H9 (cell line): ENCODE results near the gene ELP6. TPM values are rescaled to one million over a fixed set of nuclear protein-coding genes. Genes with fewer than 3 reads are reported as not detected.

Source experiments
- DNase-seq: peaks from one replicate; pipeline ENCODE4 v3.0.0-alpha.2; 2017
- H2AFZ ChIP-seq: one replicate; pipeline ENCODE4 v1.6.1; 2013; ENCODE audit warnings: mild to moderate bottlenecking, low read length, control low read depth, moderate library complexity
- H2AK5ac ChIP-seq: 2 replicates; pipeline ENCODE4 v1.6.1; 2013; ENCODE audit warnings: low read length, control low read depth, mixed read lengths; ENCODE audit not compliant: insufficient read length
- H2BK120ac ChIP-seq: one replicate; pipeline ENCODE4 v1.6.1; 2013; ENCODE audit warnings: low read depth, mild to moderate bottlenecking, low read length, control low read depth, inconsistent platforms; ENCODE audit not compliant: poor library complexity, severe bottlenecking
- H2BK12ac ChIP-seq: 2 replicates; pipeline ENCODE4 v1.6.1; 2013; ENCODE audit warnings: low read length, control low read depth, mixed read lengths, low read depth; ENCODE audit not compliant: insufficient read length
- H2BK15ac ChIP-seq: 2 replicates; pipeline ENCODE4 v1.6.1; 2013; ENCODE audit warnings: low read depth, low read length, control low read depth
- H2BK20ac ChIP-seq: one replicate; pipeline ENCODE4 v1.6.1; 2013; ENCODE audit warnings: low read depth, mild to moderate bottlenecking, low read length, control low read depth, inconsistent platforms; ENCODE audit not compliant: poor library complexity, severe bottlenecking
- H2BK5ac ChIP-seq: 2 replicates; pipeline ENCODE4 v1.6.1; 2013; ENCODE audit warnings: low read length, control low read depth, mixed read lengths; ENCODE audit not compliant: insufficient read length
- H3K14ac ChIP-seq: 2 replicates; pipeline ENCODE4 v1.6.1; 2013; ENCODE audit warnings: low read length, control low read depth; ENCODE audit not compliant: insufficient read depth
- H3K18ac ChIP-seq: 2 replicates; pipeline ENCODE4 v1.6.1; 2013; ENCODE audit warnings: low read depth, mild to moderate bottlenecking, mixed read lengths, low read length, control low read depth; ENCODE audit not compliant: insufficient read length
- H3K23ac ChIP-seq: 2 replicates; pipeline ENCODE4 v1.6.1; 2013; ENCODE audit warnings: low read length, control low read depth, mixed read lengths, low read depth; ENCODE audit not compliant: insufficient read length
- H3K23me2 ChIP-seq: 2 replicates; pipeline ENCODE4 v1.6.1; 2013; ENCODE audit warnings: low read depth, mild to moderate bottlenecking, mixed read lengths, low read length, control low read depth; ENCODE audit not compliant: insufficient read length, poor library complexity, severe bottlenecking
- H3K27ac ChIP-seq: 2 replicates; pipeline ENCODE4 v1.5.1; 2013; ENCODE audit warnings: low read length, control low read depth, mixed read lengths, low read depth; ENCODE audit not compliant: insufficient read length
- H3K27me3 ChIP-seq: 2 replicates; pipeline ENCODE4 v1.6.1; 2013; ENCODE audit warnings: low read length, control low read depth, inconsistent platforms; ENCODE audit not compliant: insufficient read depth
- H3K4ac ChIP-seq: 2 replicates; pipeline ENCODE4 v1.6.1; 2013; ENCODE audit warnings: low read depth, mild to moderate bottlenecking, control low read depth, inconsistent platforms, low read length, moderate library complexity
- H3K4me1 ChIP-seq: 2 replicates; pipeline ENCODE4 v1.6.1; 2013; ENCODE audit warnings: low read length, control low read depth, inconsistent platforms; ENCODE audit not compliant: insufficient read depth
- H3K4me2 ChIP-seq: 2 replicates; pipeline ENCODE4 v1.6.1; 2013; ENCODE audit warnings: low read length, control low read depth, mixed read lengths; ENCODE audit not compliant: insufficient read length, insufficient read depth
- H3K56ac ChIP-seq: 2 replicates; pipeline ENCODE4 v1.6.1; 2013; ENCODE audit warnings: low read depth, mild to moderate bottlenecking, mixed read lengths, low read length, control low read depth; ENCODE audit not compliant: insufficient read length
- H3K79me1 ChIP-seq: 2 replicates; pipeline ENCODE4 v1.6.1; 2013; ENCODE audit warnings: low read depth, mild to moderate bottlenecking, moderate library complexity, low read length, control low read depth, inconsistent platforms; ENCODE audit not compliant: insufficient read depth, poor library complexity, severe bottlenecking
- H3K79me2 ChIP-seq: 2 replicates; pipeline ENCODE4 v1.6.1; 2013; ENCODE audit warnings: low read length, control low read depth, inconsistent platforms; ENCODE audit not compliant: insufficient read depth
- H3K9ac ChIP-seq: 2 replicates; pipeline ENCODE4 v1.6.1; 2013; ENCODE audit warnings: low read length, control low read depth, mixed read lengths; ENCODE audit not compliant: insufficient read length; ENCODE audit errors: extremely low read depth
- H3K9me3 ChIP-seq: one replicate; pipeline ENCODE4 v1.6.1; 2013; ENCODE audit warnings: low read depth, low read length, inconsistent platforms; ENCODE audit not compliant: control insufficient read depth
- H3T11ph ChIP-seq: one replicate; pipeline ENCODE4 v1.6.1; 2013; ENCODE audit warnings: mild to moderate bottlenecking, low read length, control low read depth, inconsistent platforms
- H4K20me1 ChIP-seq: one replicate; pipeline ENCODE4 v1.6.1; 2013; ENCODE audit not compliant: control insufficient read depth, insufficient read length, insufficient read depth
- H4K5ac ChIP-seq: 2 replicates; pipeline ENCODE4 v1.6.1; 2013; ENCODE audit warnings: low read depth, mild to moderate bottlenecking, mixed read lengths, low read length, control low read depth; ENCODE audit not compliant: insufficient read length
- H4K8ac ChIP-seq: replicated peaks from 2 replicates; pipeline ENCODE4 v1.6.1; 2013; ENCODE audit warnings: low read length, control low read depth, mixed read lengths, low read depth; ENCODE audit not compliant: insufficient read length
- H4K91ac ChIP-seq: 2 replicates; pipeline ENCODE4 v1.6.1; 2013; ENCODE audit warnings: low read depth, mild to moderate bottlenecking, moderate library complexity, mixed read lengths, low read length, control low read depth; ENCODE audit not compliant: insufficient read length
- H3K27ac Mint-ChIP-seq, 3 experiments: 2 replicates in 2 of 3; 3 replicates in 1 of 3; pipeline ENCODE4 v1.8.0; 2020 to 2021; ENCODE audit warnings: mixed read lengths in 3 of 3, mild to moderate bottlenecking in 1 of 3, moderate library complexity in 1 of 3
- H3K27me3 Mint-ChIP-seq: 2 replicates; pipeline ENCODE4 v1.8.0; 2021; ENCODE audit warnings: low read depth, mild to moderate bottlenecking, moderate library complexity, mixed read lengths
- H3K36me3 Mint-ChIP-seq, 3 experiments: 2 replicates in 2 of 3; 3 replicates in 1 of 3; pipeline ENCODE4 v1.8.0; 2020 to 2021; ENCODE audit warnings: low read depth in 3 of 3, mixed read lengths in 3 of 3; ENCODE audit not compliant: insufficient read depth in 1 of 3
- H3K4me1 Mint-ChIP-seq, 2 experiments: 2 replicates each; pipeline ENCODE4 v1.8.0; 2020; ENCODE audit warnings: mixed read lengths in 2 of 2
- H3K4me3 Mint-ChIP-seq, 2 experiments: 2 replicates in 1 of 2; 3 replicates in 1 of 2; pipeline ENCODE4 v1.8.0; 2020 to 2021; ENCODE audit warnings: mild to moderate bottlenecking in 2 of 2, mixed read lengths in 2 of 2, moderate library complexity in 1 of 2
- H3K9me3 Mint-ChIP-seq, 2 experiments: 2 replicates in 1 of 2; 3 replicates in 1 of 2; pipeline ENCODE4 v1.8.0; 2020; ENCODE audit warnings: mild to moderate bottlenecking in 2 of 2, mixed read lengths in 2 of 2, moderate library complexity in 1 of 2
- CTCF ChIP-seq: fragments of 200-600 bp; sonication (generic); conservative IDR thresholded peaks from 3 replicates; pipeline ENCODE4 v1.8.0; 2021; ENCODE audit warnings: antibody characterized with exemption, mild to moderate bottlenecking
- WGBS: extraction: QIAGEN DNeasy Blood & Tissue Kit; methylation state at CpG from one replicate; pipeline ENCODE4 v1.1.7; 2013; ENCODE audit warnings: missing lambda C conversion rate, low lambda C conversion rate, mixed read lengths; ENCODE audit not compliant: insufficient read length; ENCODE audit errors: extremely low coverage; 5-methylcytosine and 5-hydroxymethylcytosine counted together
- total RNA-seq: library from RNA; stranded (reverse); gene quantifications from 2 replicates; pipeline ENCODE4 v1.2.1, GENCODE V29; 2021

ELP6 gene
- total RNA-seq, 1 experiment from 2014 or later = 53.9 TPM

GRCh38 chr3:47515864-47516319 is 2.4 kb upstream of the ELP6 start:
- H3K4me1 Mint-ChIP-seq = peaks cover 13 to 15% of the 10 kb centered on the region in 2 experiments

More at GRCh38 chr3:47515864-47516319, 2.4 kb upstream of the ELP6 start:
- Mint-ChIP-seq H3K4me3 (no peak overlapping the region), H3K9me3 (no peaks in the 10 kb centered on the region), H3K36me3 (peaks cover 0 to 11% (median 7%) of the 10 kb centered on the region in 3 experiments; a peak in 5 of 7 replicates), H3K27ac (no peak overlapping the region), H3K27me3 (no peaks in the 10 kb centered on the region; the same call in none of the 2 replicates)
- Histone ChIP-seq H3K4me2 (no peak overlapping the region), H2AFZ (no peak overlapping the region), H3K23ac (no peak overlapping the region), H3T11ph (no peak overlapping the region), H2BK12ac (no peak overlapping the region), H3K27me3 (no peaks in the 10 kb centered on the region), H4K8ac (no peak overlapping the region), H3K9ac (no peak overlapping the region), H2AK5ac (no peak overlapping the region), H3K4me1 (peaks cover under 1% of the 10 kb centered on the region; the same call in 1 of the 2 replicates), H3K4ac (no peak overlapping the region), H3K79me1 (peaks cover 6% of the 10 kb centered on the region), H3K56ac (no peak overlapping the region), H3K23me2 (peaks cover 6% of the 10 kb centered on the region), H4K91ac (no peak overlapping the region), H4K20me1 (no peaks in the 10 kb centered on the region), H2BK5ac (no peak overlapping the region), H3K27ac (no peak overlapping the region), H3K18ac (no peak overlapping the region), H3K79me2 (peaks cover 6% of the 10 kb centered on the region; the same call in 1 of the 2 replicates), H2BK20ac (no peak overlapping the region), H3K9me3 (no peaks in the 10 kb centered on the region), H2BK15ac (no peak overlapping the region), H4K5ac (no peak overlapping the region), H3K14ac (no peak overlapping the region), H2BK120ac (no peak overlapping the region)
- no CpG with 5 or more reads among the region's 5 CpGs for WGBS
- DNase-seq = no peak
- TF ChIP-seq CTCF = no peak
